ENCODE results near the gene CRTAC1. TPM values are rescaled to one million over a fixed set of nuclear protein-coding genes. Genes with fewer than 3 reads are reported as not detected.
A peak's percentile ranks its signal among the peaks of the same experiment; 100 is the strongest.

CRTAC1 gene
- total RNA-seq, 1 experiment from 2014 or later: not detected

DNA sequence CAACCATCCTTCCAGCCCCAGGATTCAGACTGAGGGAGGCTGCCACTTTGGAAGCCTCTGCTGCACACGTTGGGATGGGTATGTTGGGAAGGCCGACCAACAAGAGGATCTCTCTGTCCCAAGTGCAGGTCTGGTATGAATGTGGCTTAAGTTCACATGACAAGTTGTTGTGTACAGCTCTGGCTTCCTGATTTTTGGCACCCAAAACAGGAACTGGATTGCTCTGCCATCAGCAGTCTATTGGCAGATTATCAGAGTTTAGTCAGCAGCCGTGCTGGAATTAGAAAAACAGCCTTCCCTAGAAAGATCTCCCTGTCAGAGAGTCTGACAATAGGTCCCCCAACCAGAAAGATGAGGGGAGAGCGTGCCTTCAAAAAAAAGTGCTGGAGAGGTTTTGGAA lies 113.8 kb downstream of the CRTAC1 start:
- Histone ChIP-seq H3K36me3 (ENCODE audit: insufficient read depth, low read length, poor library complexity, severe bottlenecking) (no peaks in the 10 kb centered on the region), H3K9me3 (ENCODE audit: low read depth, low read length, poor library complexity, severe bottlenecking) (no peaks in the 10 kb centered on the region), H3K4me1 (ENCODE audit: insufficient read depth, low read length, poor library complexity, severe bottlenecking) (no peaks in the 10 kb centered on the region), H3K4me3 (ENCODE audit: low read depth, low read length, poor library complexity, severe bottlenecking) (no peak overlapping the region), H3K27ac (ENCODE audit: low read depth, low read length, poor library complexity, severe bottlenecking) (no peak overlapping the region), H3K27me3 (replicated peaks; ENCODE audit: insufficient read depth, low read depth, low read length, poor library complexity) (peaks cover 68% of the 10 kb centered on the region)
- DNase-seq (ENCODE audit: low spot score): no peak
- no peak for TF ChIP-seq EZH2 (IDR thresholded peaks at IDR 0.05; ENCODE audit: borderline replicate concordance, low read depth, low read length, poor library complexity, severe bottlenecking)
- TF ChIP-seq, protein P1, sequence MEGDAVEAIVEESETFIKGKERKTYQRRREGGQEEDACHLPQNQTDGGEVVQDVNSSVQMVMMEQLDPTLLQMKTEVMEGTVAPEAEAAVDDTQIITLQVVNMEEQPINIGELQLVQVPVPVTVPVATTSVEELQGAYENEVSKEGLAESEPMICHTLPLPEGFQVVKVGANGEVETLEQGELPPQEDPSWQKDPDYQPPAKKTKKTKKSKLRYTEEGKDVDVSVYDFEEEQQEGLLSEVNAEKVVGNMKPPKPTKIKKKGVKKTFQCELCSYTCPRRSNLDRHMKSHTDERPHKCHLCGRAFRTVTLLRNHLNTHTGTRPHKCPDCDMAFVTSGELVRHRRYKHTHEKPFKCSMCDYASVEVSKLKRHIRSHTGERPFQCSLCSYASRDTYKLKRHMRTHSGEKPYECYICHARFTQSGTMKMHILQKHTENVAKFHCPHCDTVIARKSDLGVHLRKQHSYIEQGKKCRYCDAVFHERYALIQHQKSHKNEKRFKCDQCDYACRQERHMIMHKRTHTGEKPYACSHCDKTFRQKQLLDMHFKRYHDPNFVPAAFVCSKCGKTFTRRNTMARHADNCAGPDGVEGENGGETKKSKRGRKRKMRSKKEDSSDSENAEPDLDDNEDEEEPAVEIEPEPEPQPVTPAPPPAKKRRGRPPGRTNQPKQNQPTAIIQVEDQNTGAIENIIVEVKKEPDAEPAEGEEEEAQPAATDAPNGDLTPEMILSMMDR (conservative IDR thresholded peaks at IDR 0.05; ENCODE audit: low read depth, low read length): no peak
- intact Hi-C loops (cut with micrococcal nuclease; ENCODE audit: unreplicated experiment): no loop called here
- no TSS peak for BruUV-seq (replicated peaks)
- ChIA-PET CTCF (interaction anchor here (2.6 kb wide), 1 partner anchor 125 kb away, joined by 32 read pairs; no protein-coding TSS in a partner anchor), POLR2A (ENCODE audit: low non-redundant PET) (no interaction called here)

DNA sequence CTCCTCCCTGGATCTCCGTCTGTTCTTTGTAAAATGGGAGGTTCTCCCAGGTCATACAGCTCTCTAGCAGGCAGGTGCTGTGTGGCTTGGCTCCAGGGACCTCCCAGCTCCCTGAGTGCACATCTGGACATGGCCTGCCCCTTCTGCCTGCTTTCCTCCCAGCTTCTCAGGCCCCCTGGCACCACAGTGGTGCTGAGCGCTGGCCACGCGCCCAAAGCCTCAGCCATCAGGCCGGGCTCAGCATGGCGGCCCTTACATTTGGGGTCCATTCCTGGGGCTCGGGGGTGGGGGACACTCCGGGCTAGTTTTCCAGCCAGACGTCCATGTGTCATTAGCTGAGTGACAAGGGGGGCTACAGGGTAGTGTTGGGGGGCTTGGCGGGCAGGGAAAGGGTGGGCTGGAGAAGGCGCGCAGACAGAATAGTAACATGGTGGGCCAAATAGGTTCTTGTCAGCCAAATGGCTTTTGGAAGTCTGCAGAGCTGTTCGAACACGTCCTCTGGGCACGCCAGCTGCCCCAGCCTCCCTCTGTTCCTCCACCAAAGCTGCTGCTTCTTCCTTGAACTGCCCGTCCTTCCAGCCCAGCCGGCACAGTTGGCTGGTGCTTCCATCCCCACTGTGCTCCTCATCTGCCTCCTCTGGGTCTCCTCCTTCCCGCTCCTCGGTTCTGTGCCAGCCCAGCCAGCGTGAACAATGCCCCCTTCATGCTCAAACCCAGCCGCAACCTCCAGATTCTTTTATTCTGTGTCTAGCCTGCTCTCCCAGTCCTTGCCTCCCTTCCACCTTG lies 114.9 kb downstream of the CRTAC1 start:
- CTCF ChIA-PET: interaction anchor here (0.5 to 2.6 kb wide), 9 partner anchors 11 to 1331 kb away, joined by 3 to 32 read pairs (median 4); partner anchors contain the start of gene CRTAC1
- Histone ChIP-seq H3K27me3 (replicated peaks; ENCODE audit: insufficient read depth, low read depth, low read length, poor library complexity) (peaks cover 70% of the 10 kb centered on the region), H3K9me3 (ENCODE audit: low read depth, low read length, poor library complexity, severe bottlenecking) (no peaks in the 10 kb centered on the region), H3K36me3 (ENCODE audit: insufficient read depth, low read length, poor library complexity, severe bottlenecking) (no peaks in the 10 kb centered on the region), H3K4me1 (ENCODE audit: insufficient read depth, low read length, poor library complexity, severe bottlenecking) (no peaks in the 10 kb centered on the region), H3K27ac (ENCODE audit: low read depth, low read length, poor library complexity, severe bottlenecking) (no peak overlapping the region), H3K4me3 (ENCODE audit: low read depth, low read length, poor library complexity, severe bottlenecking) (no peak overlapping the region)
- BruUV-seq (replicated peaks): no TSS peak
- intact Hi-C loops (cut with micrococcal nuclease; ENCODE audit: unreplicated experiment): loop anchor here (2.0 kb wide), 1 partner anchor 393 kb away; no protein-coding TSS in a partner anchor
- no peak for DNase-seq (ENCODE audit: low spot score)
- POLR2A ChIA-PET (ENCODE audit: low non-redundant PET): no interaction called here
- TF ChIP-seq EZH2 (IDR thresholded peaks at IDR 0.05; ENCODE audit: borderline replicate concordance, low read depth, low read length, poor library complexity, severe bottlenecking): no peak
- TF ChIP-seq, protein P1 (conservative IDR thresholded peaks at IDR 0.05; ENCODE audit: low read depth, low read length): no peak

DNA sequence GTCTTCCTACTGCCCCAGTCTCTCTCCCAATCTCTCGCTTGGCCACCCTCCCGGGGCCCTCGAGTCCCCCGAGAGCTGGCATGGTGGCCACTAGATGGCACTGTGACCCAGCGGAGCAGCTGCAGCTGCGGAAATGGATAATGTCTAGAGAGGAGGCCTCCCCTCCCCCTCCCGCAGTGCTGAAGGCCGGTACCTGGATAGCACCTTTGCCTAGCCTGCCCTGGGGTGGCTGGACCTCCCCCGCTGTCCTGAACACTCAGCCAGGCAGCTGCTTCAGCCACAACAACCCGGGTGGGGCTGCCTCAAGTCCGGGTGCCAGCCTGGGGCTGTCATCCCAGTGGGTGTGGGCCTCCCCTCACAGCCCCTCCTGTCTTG lies 115.6 kb downstream of the CRTAC1 start:
- no peak overlapping the region for H3K4me3 ChIP-seq (ENCODE audit: low read depth, low read length, poor library complexity, severe bottlenecking)
- no peak for TF ChIP-seq EZH2 (IDR thresholded peaks at IDR 0.05; ENCODE audit: borderline replicate concordance, low read depth, low read length, poor library complexity, severe bottlenecking)
- TF ChIP-seq, protein P1 (conservative IDR thresholded peaks at IDR 0.05; ENCODE audit: low read depth, low read length): peak; percentile 94

More for the DNA sequence above, 115.6 kb downstream of the CRTAC1 start:
- intact Hi-C loops (cut with micrococcal nuclease; ENCODE audit: unreplicated experiment): loop anchor here (1.0 to 5.0 kb wide), 3 partner anchors 112 to 394 kb away; no protein-coding TSS in a partner anchor
- no TSS peak for BruUV-seq (replicated peaks)
- no peaks in the 10 kb centered on the region for H3K9me3 ChIP-seq (ENCODE audit: low read depth, low read length, poor library complexity, severe bottlenecking)
- no peaks in the 10 kb centered on the region for H3K4me1 ChIP-seq (ENCODE audit: insufficient read depth, low read length, poor library complexity, severe bottlenecking)
- no peak overlapping the region for H3K27ac ChIP-seq (ENCODE audit: low read depth, low read length, poor library complexity, severe bottlenecking)
- peak; percentile 75 for DNase-seq (ENCODE audit: low spot score)
- ChIA-PET POLR2A (ENCODE audit: low non-redundant PET) (no interaction called here), CTCF (interaction anchor here (0.6 to 2.6 kb wide), 8 partner anchors 11 to 1332 kb away, joined by 3 to 32 read pairs (median 4); partner anchors contain the start of gene CRTAC1)
- no peaks in the 10 kb centered on the region for H3K36me3 ChIP-seq (ENCODE audit: insufficient read depth, low read length, poor library complexity, severe bottlenecking)
- H3K27me3 ChIP-seq (replicated peaks; ENCODE audit: insufficient read depth, low read depth, low read length, poor library complexity): peaks cover 70% of the 10 kb centered on the region
